ENCODE data around the gene NRTN. TPM values are rescaled to one million over a fixed set of nuclear protein-coding genes. Genes with fewer than 3 reads are reported as not detected.

Gene NRTN
- total RNA-seq, 1 donor from 2014 or later: 5.4 TPM

DNA sequence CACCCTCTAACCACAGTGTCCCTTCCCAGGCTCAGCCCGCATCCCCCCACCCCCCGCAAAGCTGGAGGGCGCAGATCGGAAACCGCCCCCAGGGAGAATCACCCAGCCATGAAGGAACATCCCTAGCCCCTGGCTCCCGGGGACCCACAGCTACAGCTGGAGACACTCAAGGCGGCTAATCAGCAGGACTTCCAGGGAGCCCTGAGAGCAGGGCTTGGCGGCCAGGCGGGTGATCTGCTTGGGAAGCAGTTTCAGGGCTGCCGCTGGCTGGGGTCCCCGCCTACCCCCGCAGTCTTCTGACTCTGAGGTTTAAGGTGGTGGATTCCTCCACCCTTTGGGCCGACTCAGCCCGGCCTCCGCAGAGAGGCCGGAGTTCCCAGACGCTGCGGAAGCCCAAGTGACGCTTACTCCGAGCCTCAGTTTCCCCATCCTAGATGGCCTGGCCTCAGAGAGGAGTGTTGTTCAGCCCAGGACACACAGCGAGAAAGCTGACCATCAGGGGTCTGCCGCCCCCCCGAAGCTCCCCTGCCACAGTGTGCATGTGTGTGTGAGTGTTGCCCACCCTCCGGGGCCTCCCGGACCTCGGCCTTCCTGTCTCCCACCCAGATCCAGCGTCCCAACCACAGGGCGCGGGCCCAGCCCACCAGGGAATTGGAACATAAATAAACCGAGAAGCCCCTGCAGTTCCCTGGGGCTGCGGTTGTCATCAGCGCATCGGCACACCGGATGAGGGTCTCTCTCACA lies 24.9 kb downstream of the NRTN start:
- Mint-ChIP-seq H3K4me1 (ENCODE audit: unreplicated experiment) (no peaks in the 10 kb centered on the region), H3K27ac (no peak overlapping the region), H3K36me3 (no peaks in the 10 kb centered on the region), H3K9me3 (no peaks in the 10 kb centered on the region), H3K27me3 (peaks cover 3% of the 10 kb centered on the region), H3K4me3 (peak overlapping the region; percentile 56)
- no peak for TF ChIP-seq CTCF (conservative IDR thresholded peaks at IDR 0.05)
- no peak for DNase-seq (ENCODE audit: extremely low spot score, unreplicated experiment)

- H3K27me3 Mint-ChIP-seq: peaks cover 3% of the 10 kb centered on the region
- H3K36me3 Mint-ChIP-seq: no peaks in the 10 kb centered on the region
- H3K4me3 Mint-ChIP-seq: no peak overlapping the region
- TF ChIP-seq CTCF (conservative IDR thresholded peaks at IDR 0.05): no peak
- no peaks in the 10 kb centered on the region for H3K4me1 Mint-ChIP-seq (ENCODE audit: unreplicated experiment)
- DNase-seq (ENCODE audit: extremely low spot score, unreplicated experiment): no peak
- H3K27ac Mint-ChIP-seq: no peak overlapping the region
- H3K9me3 Mint-ChIP-seq: no peaks in the 10 kb centered on the region
Observed at GRCh38 chr19:5831159-5831558, 26.3 kb downstream of the NRTN start.

DNA sequence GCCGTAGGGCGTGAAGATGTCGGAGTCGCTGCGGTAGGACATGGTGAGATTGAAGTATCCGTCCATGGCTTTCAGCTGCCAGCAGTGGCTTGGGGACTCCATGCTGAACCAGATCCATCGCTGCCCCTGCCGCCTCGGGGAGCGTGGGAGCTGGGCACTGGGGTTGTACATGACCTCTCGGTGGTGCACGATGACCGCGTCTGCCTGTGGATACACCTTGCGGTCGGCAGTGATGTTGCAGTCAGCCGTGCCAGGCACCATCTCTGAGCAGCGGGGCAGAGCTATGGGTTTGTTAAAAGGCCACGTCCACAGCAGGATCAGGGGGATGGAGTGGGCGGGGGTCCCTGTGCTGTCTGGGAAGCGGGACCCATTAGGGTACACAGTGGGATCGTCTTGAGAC lies 27.2 kb downstream of the NRTN start:
- Mint-ChIP-seq H3K4me3 (no peak overlapping the region), H3K27me3 (peaks cover 3% of the 10 kb centered on the region), H3K4me1 (ENCODE audit: unreplicated experiment) (no peaks in the 10 kb centered on the region), H3K27ac (peak overlapping the region; percentile 29), H3K9me3 (no peaks in the 10 kb centered on the region), H3K36me3 (no peaks in the 10 kb centered on the region)
- TF ChIP-seq CTCF (conservative IDR thresholded peaks at IDR 0.05): no peak
- no peak for DNase-seq (ENCODE audit: extremely low spot score, unreplicated experiment)

DNA sequence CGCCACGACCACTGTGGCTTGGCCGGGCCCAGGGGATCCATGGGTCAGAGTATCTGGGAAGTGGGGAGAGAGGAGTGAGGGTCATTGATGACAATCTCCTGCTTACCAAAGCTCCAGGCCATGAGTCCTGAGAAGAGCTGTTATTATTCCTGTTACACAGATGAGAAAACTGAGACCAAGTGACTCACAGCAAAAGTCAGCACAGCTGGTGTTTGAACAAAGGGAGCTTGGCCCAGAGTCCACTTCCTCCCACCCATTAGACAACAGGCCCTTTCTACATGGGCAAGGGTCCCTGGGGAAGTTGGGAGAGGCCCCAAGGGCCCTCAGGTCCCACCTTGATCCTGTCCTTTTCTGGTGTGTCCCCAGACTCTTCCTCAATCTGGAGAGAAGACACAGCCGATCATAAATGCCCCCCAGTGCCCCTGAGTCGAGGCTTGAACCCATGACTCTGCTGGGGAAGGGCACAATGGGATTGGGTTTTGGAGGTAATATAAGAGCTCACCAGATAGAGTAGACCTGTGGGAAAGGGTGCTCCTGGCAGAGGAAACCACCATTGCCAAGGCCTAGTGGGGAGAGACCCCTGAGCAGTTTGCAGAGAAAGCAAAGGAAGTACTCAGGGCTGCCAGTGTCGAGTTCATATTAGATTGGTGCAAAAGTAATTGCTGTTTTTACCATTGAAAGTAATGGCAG lies 27.8 kb downstream of the NRTN start:
- H3K36me3 Mint-ChIP-seq: no peaks in the 10 kb centered on the region
- peak overlapping the region; percentile 29 for H3K27ac Mint-ChIP-seq
- DNase-seq (ENCODE audit: extremely low spot score, unreplicated experiment): no peak
- TF ChIP-seq CTCF (conservative IDR thresholded peaks at IDR 0.05): no peak
- H3K4me1 Mint-ChIP-seq (ENCODE audit: unreplicated experiment): peaks cover under 1% of the 10 kb centered on the region
- no peak overlapping the region for H3K4me3 Mint-ChIP-seq
- no peaks in the 10 kb centered on the region for H3K9me3 Mint-ChIP-seq
- peaks cover 3% of the 10 kb centered on the region for H3K27me3 Mint-ChIP-seq

GRCh38 chr19:5837761-5838352 lies 33.0 kb downstream of the NRTN start:
- no peak for DNase-seq (ENCODE audit: extremely low spot score, unreplicated experiment)
- Mint-ChIP-seq H3K9me3 (no peaks in the 10 kb centered on the region), H3K27me3 (peaks cover 3% of the 10 kb centered on the region), H3K4me1 (ENCODE audit: unreplicated experiment) (peaks cover 9% of the 10 kb centered on the region), H3K27ac (peak overlapping the region; percentile 53), H3K36me3 (no peaks in the 10 kb centered on the region), H3K4me3 (peak overlapping the region; percentile 5)
- no peak for TF ChIP-seq CTCF (conservative IDR thresholded peaks at IDR 0.05)
